GM18526 (cell line): Measurements from ENCODE around the gene ZDHHC11B.
"Not testable (repeated sequence)": the region's sequence is repeated elsewhere in the genome, so short reads cannot be mapped to it uniquely, and the experiment has no call there.

Source experiments
- POLR2A ChIP-seq: IDR thresholded peaks from 3 replicates; pipeline ENCODE4 v1.6.1; 2011; ENCODE audit not compliant: insufficient read length; ENCODE audit errors: extremely low read depth

The ZDHHC11B gene

GRCh38 chr5:746258-746761 lies 38.2 kb downstream of the ZDHHC11B start:
- TF ChIP-seq POLR2A = no peak

- no peak for TF ChIP-seq POLR2A
These were observed 67.4 kb downstream of the ZDHHC11B start for GRCh38 chr5:717143-717542.

GRCh38 chr5:693271-694041 lies 91.1 kb downstream of the ZDHHC11B start, which contains the start of gene TPPP:
TSS of gene TPPP (minus strand) at chr5:693352. CDS start at chr5:678060, 15,292 bp downstream.
- not testable (repeated sequence) for TF ChIP-seq POLR2A

DNA sequence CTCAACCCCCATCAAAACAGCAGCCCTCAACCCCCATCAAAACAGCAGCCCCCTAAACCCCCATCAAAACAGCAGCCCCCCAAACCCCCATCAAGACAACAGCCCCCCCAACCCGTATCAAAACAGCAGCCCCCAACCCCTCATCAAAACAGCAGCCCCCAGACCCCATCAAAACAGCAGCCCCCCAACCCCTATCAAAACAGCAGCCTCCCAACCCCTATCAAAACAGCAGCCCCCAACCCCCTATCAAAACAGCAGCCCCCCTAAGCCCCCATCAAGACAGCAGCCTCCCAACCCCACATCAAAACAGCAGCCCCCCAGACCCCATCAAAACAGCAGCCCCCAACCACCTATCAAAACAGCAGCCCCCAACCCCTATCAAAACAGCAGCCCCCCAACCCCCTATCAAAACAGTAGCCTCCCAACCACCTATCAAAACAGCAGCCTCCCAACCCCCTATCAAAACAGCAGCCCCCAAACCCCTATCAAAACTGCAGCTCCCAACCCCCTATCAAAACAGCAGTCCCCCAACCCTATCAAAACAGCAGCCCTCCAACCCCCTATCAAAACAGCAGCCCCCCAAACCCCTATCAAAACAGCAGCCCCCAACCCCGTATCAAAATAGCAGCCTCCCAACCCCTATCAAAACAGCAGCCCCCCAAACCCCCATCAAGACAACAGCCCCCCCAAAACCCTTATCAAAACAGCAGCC lies 92.6 kb downstream of the ZDHHC11B start:
- TF ChIP-seq POLR2A = no peak

- TF ChIP-seq POLR2A = no peak
These were observed 99.0 kb downstream of the ZDHHC11B start for GRCh38 chr5:685262-686171.

DNA sequence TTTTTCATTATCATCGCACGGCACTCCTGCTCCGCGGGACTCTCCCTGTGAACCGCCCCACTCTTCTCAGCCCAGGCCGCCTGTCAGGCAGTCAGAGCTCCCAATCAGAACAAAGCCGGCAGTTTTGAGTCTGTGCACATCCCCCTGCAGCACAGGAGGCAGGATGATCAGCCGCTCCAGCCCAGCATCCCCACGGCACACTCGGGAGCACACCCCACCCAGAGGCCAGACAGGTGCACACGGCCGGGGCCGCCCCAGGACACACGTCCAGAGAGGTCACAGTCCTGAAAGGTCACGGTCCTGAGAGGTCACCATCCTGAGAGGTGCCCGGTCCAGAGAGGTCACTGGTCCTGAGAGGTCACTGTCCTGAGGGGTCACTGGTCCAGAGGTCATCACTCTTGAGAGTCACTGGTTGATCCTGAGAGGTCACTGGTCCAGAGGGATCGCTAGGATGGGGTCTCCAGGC lies 99.7 kb downstream of the ZDHHC11B start:
- TF ChIP-seq POLR2A = no peak

- TF ChIP-seq POLR2A = no peak
These were observed 100.7 kb downstream of the ZDHHC11B start for GRCh38 chr5:683551-684481.

GRCh38 chr5:677131-678101 lies 107.1 kb downstream of the ZDHHC11B start:
- TF ChIP-seq POLR2A = no peak

DNA sequence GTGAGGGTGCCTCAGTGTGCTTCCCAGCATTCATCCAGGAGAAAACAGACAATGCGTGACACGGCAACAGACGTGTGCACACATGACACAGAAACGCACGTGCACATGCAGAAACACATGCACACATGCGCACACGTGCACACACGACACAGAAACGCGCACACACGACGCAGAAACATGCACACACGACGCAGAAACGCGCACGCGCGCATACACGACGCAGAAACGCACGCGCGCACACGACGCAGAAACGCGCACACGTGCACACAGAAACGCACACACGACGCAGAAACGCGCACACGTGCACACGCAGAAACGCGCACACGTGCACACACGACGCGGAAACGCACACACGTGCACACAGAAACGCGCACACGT lies 107.8 kb downstream of the ZDHHC11B start:
- TF ChIP-seq POLR2A = no peak

DNA sequence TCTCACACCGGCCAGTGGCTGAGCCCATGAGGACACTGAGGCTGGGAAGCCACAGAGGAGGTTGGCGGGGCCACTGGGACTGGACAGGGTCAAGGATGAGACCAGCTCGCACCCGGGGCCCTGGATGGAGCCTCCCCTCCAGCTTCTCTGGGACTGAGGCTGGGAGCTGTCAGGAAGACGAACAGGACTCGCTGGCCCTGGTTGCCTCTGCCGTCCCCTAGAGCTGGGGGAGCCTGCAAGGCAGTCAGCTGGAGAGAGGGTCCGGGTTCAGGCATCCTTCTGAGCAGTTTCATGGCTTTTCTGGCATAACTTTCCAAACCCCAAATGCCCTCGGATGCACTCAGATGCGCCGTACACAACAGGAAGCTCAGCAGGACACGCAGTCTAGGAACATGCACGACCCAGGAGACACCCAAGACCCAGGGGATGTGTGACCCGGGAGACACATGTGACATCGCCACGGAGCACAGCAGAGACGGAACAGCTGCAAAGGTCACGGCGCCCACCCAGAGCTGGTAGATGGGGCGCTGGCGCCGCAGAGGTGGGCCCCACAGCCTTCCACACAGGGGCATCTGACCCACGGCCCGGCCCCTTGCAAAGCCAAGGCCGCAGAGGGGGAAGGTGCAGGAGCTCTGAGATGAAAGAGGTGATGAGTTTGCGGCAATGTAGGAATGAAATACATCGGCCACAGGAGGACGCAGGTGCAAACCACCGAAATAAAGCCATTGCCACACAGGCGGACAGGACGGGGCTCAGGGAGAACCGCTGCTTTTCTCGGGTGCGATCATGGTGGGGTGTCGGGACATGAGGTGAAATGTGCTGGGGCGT lies 108.4 kb downstream of the ZDHHC11B start:
- no peak for TF ChIP-seq POLR2A

- TF ChIP-seq POLR2A = no peak
These were observed 109.2 kb downstream of the ZDHHC11B start for GRCh38 chr5:675111-675870.
